Ectodermal cell (in vitro differentiated cells): ENCODE measurements around the gene RGS12.

Experiments used
- H3K27ac ChIP-seq: 2 replicates; pipeline ENCODE4 v1.7.0; 2013; ENCODE audit warnings: mild to moderate bottlenecking, low read depth, low read length; ENCODE audit not compliant: insufficient read depth, poor library complexity, severe bottlenecking
- H3K27me3 ChIP-seq: 2 replicates; pipeline ENCODE4 v1.7.0; 2013; ENCODE audit warnings: mild to moderate bottlenecking, low read length; ENCODE audit not compliant: insufficient read depth, control insufficient read depth, poor library complexity, severe bottlenecking
- H3K36me3 ChIP-seq: one replicate; pipeline ENCODE4 v1.7.0; 2013; ENCODE audit warnings: low read length; ENCODE audit not compliant: control insufficient read depth, insufficient read depth
- H3K4me1 ChIP-seq: one replicate; pipeline ENCODE4 v1.7.0; 2013; ENCODE audit warnings: low read length; ENCODE audit not compliant: control insufficient read depth, insufficient read depth
- H3K4me3 ChIP-seq: 2 replicates; pipeline ENCODE4 v1.7.0; 2013; ENCODE audit warnings: low read depth, low read length, control low read depth; ENCODE audit not compliant: insufficient read depth
- H3K9me3 ChIP-seq: 2 replicates; pipeline ENCODE4 v1.7.0; 2013; ENCODE audit warnings: mild to moderate bottlenecking, low read length, moderate library complexity; ENCODE audit not compliant: control insufficient read depth
- WGBS, 2 experiments: methylation state at CpG; one replicate each; pipeline ENCODE4 v1.1.7; 2013; ENCODE audit warnings: missing lambda C conversion rate in 2 of 2; 5-methylcytosine and 5-hydroxymethylcytosine counted together

RGS12 gene

GRCh38 chr4:3267576-3268394 is 25.0 kb upstream of the RGS12 start:
- Histone ChIP-seq H3K27ac (no peak overlapping the region), H3K4me1 (peaks cover 5% of the 10 kb centered on the region), H3K27me3 (no peaks in the 10 kb centered on the region), H3K9me3 (no peaks in the 10 kb centered on the region), H3K4me3 (no peak overlapping the region), H3K36me3 (no peaks in the 10 kb centered on the region)
- WGBS, 2 experiments, result 79% methylated on average over 18 of the region's 18 CpGs

GRCh38 chr4:3268395-3269104 is 24.3 kb upstream of the RGS12 start:
- Histone ChIP-seq H3K9me3 (no peaks in the 10 kb centered on the region), H3K36me3 (no peaks in the 10 kb centered on the region), H3K27me3 (no peaks in the 10 kb centered on the region), H3K4me3 (no peak overlapping the region), H3K4me1 (peaks cover 5% of the 10 kb centered on the region), H3K27ac (no peak overlapping the region)
- WGBS, 2 experiments, result 86 to 87% methylated on average over 17 of the region's 17 CpGs

GRCh38 chr4:3269105-3269927 is 23.5 kb upstream of the RGS12 start:
- no peak overlapping the region for H3K4me3 ChIP-seq
- H3K27ac ChIP-seq, result no peak overlapping the region
- 84 to 85% methylated on average over 25 of the region's 25 CpGs for whole genome bisulfite sequencing, 2 experiments
- no peaks in the 10 kb centered on the region for H3K36me3 ChIP-seq
- H3K9me3 ChIP-seq, result no peaks in the 10 kb centered on the region
- H3K4me1 ChIP-seq, result peaks cover 5% of the 10 kb centered on the region
- H3K27me3 ChIP-seq, result no peaks in the 10 kb centered on the region

- WGBS, 2 experiments, result 92 to 94% methylated on average over 17 of the region's 17 CpGs
- no peak overlapping the region for H3K4me3 ChIP-seq
- H3K27ac ChIP-seq, result no peak overlapping the region
- H3K36me3 ChIP-seq, result no peaks in the 10 kb centered on the region
- H3K27me3 ChIP-seq, result no peaks in the 10 kb centered on the region
- peaks cover 5% of the 10 kb centered on the region for H3K4me1 ChIP-seq
- H3K9me3 ChIP-seq, result no peaks in the 10 kb centered on the region
These were observed 22.7 kb upstream of the RGS12 start for GRCh38 chr4:3269991-3270611.

- H3K36me3 ChIP-seq, result no peaks in the 10 kb centered on the region
- no peak overlapping the region for H3K4me3 ChIP-seq
- WGBS, 2 experiments, result 81 to 88% methylated on average over 14 of the region's 14 CpGs
- no peak overlapping the region for H3K27ac ChIP-seq
- H3K9me3 ChIP-seq, result no peaks in the 10 kb centered on the region
- H3K27me3 ChIP-seq, result no peaks in the 10 kb centered on the region
- peaks cover 5% of the 10 kb centered on the region for H3K4me1 ChIP-seq
These were observed 21.7 kb upstream of the RGS12 start for GRCh38 chr4:3271131-3271530.

- 86 to 88% methylated on average over 9 of the region's 9 CpGs for WGBS, 2 experiments
- Histone ChIP-seq H3K36me3 (no peaks in the 10 kb centered on the region), H3K27me3 (no peaks in the 10 kb centered on the region), H3K9me3 (no peaks in the 10 kb centered on the region), H3K4me1 (no peaks in the 10 kb centered on the region), H3K27ac (no peak overlapping the region), H3K4me3 (no peak overlapping the region)
These were observed 15.8 kb upstream of the RGS12 start for GRCh38 chr4:3276986-3277385.

GRCh38 chr4:3280466-3280865 is 12.4 kb upstream of the RGS12 start:
- WGBS, 2 experiments, result 76 to 78% methylated on average over 3 of the region's 3 CpGs
- H3K4me3 ChIP-seq, result no peak overlapping the region
- H3K27me3 ChIP-seq, result no peaks in the 10 kb centered on the region

GRCh38 chr4:3283483-3283882 is 9.3 kb upstream of the RGS12 start:
- H3K27ac ChIP-seq, result no peak overlapping the region
- H3K4me1 ChIP-seq, result peaks cover 7% of the 10 kb centered on the region
- H3K27me3 ChIP-seq, result no peaks in the 10 kb centered on the region
- WGBS, 2 experiments, result 89 to 93% methylated on average over 6 of the region's 6 CpGs
- H3K36me3 ChIP-seq, result no peaks in the 10 kb centered on the region
- H3K9me3 ChIP-seq, result no peaks in the 10 kb centered on the region
- no peak overlapping the region for H3K4me3 ChIP-seq

More at GRCh38 chr4:3280466-3280865, 12.4 kb upstream of the RGS12 start:
- no peaks in the 10 kb centered on the region for H3K36me3 ChIP-seq
- no peak overlapping the region for H3K27ac ChIP-seq
- no peaks in the 10 kb centered on the region for H3K9me3 ChIP-seq
- no peaks in the 10 kb centered on the region for H3K4me1 ChIP-seq

GRCh38 chr4:3283916-3284315 is 8.9 kb upstream of the RGS12 start:
- WGBS, 2 experiments, result 89 to 91% methylated on average over 13 of the region's 13 CpGs

More at GRCh38 chr4:3283916-3284315, 8.9 kb upstream of the RGS12 start:
- Histone ChIP-seq H3K36me3 (no peaks in the 10 kb centered on the region), H3K27me3 (no peaks in the 10 kb centered on the region), H3K4me1 (peaks cover 7% of the 10 kb centered on the region), H3K4me3 (no peak overlapping the region), H3K27ac (no peak overlapping the region), H3K9me3 (no peaks in the 10 kb centered on the region)
